HG02642 (cell line): Measurements from ENCODE around the gene APLN.

Experiments
- ATAC-seq: cut with Tn5 transposase; IDR thresholded peaks from one replicate; pipeline ENCODE4 v1.9.1; 2021; ENCODE audit warnings: mild to moderate bottlenecking; ENCODE audit not compliant: unreplicated experiment, poor library complexity

APLN gene, protein sequence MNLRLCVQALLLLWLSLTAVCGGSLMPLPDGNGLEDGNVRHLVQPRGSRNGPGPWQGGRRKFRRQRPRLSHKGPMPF

DNA sequence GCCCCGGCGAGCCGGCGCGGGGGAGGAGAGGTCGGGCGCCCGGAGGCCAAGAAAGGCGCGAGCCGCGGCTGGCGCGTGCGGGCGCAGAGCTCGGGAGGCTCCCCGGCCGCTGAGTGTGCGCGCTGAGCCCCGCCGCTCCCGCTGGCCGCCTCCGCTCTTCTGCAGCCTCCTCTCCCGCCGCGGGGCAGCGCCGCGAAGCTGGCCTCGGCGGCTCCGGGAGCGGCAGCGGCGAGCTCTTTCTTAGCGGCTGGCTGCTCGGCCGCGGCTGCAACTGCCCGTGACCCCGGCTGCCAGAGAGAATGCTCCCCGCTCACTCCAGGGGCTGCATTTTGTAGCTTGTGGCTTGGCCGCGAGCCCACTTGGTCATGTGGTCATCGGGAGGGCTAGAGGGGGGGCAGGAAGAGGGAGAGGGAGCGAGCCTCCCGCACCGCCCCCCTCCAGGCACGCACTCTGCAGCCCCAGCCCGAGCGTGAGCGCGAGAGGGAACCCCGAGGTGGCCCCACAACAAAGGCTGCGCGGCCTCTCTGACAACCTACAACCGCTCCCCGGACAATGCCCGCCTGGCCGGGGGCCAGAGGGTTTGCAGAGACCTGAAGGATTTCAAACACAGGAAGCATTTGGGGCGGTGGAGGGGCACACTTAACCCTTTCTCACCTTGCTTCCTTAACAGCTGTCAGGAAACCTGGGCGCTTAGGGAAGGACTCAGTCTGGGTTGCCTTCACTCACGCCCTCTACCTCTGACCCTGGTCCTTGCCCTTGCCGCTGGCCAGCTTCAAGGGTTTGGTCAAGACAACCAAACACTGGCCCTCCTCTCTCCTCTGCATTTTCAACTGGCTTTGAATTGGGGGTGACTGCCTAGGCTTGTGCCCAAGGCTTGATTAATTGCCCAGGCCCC is at the start of gene APLN:
TSS of gene APLN (minus strand) at position 305 of the 895 bp plus-strand sequence. CDS start 326 bp downstream, outside the sequence.
- ATAC-seq = peak; percentile 51

DNA sequence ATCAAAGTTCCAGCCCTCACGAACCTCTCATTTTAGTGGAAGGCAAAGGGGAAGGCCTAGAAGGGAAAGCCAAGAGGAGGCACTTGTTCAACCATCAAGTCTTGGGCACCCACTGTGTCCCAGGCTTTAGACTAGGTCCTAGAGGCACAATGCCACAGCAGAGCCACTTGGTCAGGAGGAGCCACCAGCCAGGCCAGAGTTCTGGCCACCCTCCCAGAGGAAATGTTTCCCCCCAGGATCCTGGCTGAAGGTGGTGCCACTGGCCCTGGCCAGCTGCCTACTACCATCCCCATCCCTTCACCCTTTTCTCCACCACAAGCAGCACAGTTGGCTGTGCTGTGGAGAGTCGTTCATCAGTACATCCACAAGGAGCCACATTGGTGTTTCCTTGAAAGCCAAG is 49.7 kb upstream of the APLN start:
- no peak for ATAC-seq

DNA sequence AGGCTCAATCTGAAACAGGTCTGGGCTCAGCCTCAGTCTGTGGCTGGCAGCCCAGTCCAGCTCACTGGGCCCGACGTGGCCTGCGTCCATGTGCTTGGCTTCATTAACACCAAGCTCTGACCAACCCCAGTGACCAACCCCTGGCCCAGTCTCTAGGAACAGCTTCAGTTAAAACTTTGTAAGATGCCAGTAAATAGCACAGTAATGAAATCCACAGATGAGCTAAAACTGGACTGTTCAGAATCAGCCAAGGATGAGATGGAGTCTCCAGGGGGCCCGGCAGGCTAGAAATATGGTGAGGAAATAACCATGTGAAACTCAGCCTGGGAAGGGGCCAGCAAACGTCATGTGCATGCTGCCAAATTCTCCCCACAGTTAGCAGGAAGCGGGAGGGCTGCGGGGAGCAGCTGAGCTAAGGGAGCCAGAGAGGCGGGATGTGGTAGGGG is 46.9 kb upstream of the APLN start:
- ATAC-seq = no peak

DNA sequence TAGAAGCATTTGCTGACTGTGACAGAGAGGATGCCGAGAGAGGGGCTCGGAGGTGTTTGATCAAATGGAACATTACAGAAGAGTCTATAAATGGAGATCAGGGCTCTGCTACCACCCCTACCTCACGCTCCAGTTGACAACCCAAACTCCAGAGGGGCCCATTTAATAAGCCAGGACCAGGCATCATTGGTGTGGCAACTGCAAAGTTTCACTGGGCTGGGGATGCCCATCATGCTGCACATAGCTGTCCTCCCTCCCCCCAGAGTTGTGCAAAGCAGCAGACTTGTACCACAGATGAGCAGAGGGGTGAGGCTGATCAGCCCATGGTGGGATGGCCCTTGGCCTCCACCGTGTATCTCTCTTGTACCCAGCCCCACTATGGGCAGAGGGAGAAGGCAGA is 45.8 kb upstream of the APLN start:
- no peak for ATAC-seq

DNA sequence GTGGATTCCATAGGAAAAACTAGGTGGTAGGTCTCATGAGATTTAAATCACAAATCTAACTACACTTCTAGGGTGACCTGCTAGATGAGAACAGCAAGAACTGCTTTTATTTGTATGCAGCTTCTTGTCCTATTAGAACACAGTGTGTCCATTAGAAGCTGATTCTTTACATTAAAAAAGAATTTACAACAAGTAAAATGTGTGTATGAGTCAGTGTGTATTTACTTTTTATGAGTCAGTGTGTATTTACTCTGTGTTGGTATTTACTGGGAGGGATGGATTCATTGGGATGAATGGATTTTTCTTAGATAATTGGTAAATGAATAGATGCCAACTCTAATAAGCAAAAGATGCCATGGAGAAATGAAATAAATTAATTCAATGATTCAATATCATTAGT is 43.4 kb upstream of the APLN start:
- ATAC-seq = no peak

DNA sequence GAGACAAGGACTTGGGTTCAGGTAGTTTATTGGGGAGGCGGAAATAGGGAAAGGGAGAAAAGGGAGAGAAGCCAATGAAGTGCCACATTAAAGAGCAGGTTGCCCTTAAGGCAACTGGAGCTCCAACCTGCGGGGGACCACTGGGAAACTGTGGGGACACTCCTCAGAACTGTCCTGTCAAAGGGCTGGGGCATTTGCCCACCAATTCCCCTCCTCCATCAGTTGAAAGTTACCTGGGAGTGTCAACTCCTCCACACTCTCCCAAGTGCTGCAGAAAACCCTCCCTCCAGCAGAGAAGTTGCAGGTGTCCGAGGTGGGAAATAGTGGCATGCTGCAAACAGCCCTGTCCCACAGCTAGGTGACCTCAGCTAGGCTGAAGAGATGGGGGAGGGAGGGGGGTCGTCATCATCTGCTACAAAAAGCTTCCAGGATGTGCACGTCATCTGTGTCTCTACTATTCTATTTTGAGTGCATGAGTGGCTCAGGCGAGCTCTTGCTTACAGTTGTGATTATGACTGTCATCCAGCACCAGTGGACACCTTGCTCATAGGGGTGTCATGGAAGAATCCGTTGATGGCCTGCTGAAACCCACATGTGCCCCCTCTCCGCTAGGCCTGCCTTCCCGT is 42.6 kb upstream of the APLN start:
- ATAC-seq = no peak

DNA sequence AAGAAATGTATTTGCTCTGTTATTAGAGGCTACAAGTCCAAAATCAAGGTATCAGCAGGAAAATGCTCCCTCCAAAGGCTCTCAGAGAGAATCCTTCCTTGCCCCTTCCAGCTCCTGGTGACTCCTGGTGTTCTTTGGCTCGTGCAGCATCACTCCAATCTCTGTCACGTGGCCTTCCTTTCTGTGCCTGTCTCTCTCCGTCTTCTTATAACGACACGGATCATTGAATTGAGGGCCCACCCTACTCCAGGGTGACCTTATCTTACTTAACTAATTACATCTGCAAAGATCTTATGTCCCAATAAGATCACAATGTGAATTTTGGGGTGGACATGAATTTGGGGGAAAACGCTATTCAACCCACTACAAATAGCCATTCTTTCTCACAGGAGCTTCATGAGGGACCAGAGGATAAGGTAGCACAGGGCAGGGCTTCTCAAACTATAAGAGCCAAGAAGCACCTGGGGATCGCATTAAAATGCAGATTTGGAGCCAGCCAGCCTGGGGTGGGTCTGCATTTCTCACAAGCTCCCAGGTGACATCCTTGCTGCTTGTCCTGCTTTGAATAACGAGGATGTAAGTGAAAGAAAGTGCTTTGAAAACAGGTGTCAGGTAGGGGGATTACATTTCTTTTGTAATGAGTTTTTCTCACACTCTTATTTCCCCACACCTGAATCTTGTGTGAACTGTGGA is 41.9 kb upstream of the APLN start:
- ATAC-seq = no peak

DNA sequence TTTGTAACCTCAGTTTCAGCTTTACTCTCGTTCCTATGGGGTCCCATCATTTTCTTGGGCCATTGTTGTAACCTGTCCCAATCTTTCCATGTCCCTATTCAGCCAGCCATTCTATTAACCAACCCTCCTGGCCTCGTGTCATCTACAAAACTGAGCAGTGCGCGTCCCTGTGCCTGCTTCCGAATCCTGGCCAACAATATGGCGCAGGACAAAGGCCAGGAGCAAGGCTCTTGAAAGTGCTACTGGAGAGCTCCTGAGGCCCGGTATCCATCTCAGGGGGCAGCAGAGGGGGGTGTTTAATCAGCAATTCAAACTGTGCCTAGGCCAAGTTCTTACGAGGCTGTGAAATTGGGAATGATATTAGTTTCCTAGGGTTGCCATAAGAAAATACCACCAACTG is 41.2 kb upstream of the APLN start:
- ATAC-seq = no peak

DNA sequence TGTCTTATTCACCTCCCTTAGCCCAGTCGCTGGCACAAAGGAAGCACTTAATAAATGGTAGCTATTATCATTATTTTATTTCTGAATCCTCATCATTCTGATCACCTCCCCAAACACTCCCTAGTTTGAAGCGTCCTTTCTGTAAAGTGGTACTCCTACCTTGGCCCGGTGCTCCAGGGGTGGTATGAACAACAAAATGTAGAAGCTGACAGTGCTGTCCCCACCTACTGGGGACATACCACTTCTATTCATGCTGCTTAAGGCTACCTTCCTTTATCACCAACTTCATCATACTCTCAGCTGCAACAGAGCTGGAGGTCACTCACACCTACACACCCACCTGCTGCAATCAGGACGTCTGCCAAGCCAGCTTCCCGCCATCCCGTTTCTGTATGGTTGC is 40.8 kb upstream of the APLN start:
- ATAC-seq = no peak

DNA sequence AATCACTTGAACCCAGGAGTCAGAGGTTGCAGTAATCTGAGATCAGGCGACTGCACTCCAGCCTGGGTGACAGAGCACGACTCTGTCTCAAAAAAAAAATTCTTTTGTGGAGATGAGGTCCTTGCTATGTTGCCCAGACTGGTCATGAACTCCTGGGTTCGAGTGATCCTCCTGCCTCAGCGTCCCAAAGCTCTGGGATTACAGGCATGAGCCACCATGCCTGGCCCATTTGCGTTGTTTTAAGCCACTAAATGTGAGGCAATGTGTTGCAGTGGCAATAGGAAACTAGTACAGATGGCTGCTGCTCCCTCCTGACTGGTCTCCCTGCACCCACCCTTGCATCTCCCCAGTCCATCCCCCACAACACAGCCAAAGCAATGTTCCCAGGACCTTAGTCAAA is 40.0 kb upstream of the APLN start:
- ATAC-seq = no peak

DNA sequence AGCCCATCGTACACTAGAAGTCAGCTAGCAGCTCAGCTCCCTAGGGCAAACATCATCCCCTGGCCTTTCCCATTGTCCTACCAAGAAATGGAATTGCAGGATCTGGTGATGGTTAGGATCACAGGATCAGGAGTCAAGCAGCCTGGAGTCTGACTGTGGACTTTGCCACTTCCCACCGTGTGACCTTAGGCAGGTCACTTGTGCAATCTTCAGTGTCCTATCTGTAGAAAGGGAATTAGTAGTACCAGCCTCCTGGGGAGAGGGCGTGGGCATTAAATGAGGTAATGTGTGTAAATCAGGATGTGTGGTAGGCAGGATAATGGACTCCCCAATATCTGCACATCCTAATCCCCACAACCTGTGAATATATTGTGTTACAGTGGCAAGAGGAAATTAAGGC is 38.6 kb upstream of the APLN start:
- ATAC-seq = no peak

DNA sequence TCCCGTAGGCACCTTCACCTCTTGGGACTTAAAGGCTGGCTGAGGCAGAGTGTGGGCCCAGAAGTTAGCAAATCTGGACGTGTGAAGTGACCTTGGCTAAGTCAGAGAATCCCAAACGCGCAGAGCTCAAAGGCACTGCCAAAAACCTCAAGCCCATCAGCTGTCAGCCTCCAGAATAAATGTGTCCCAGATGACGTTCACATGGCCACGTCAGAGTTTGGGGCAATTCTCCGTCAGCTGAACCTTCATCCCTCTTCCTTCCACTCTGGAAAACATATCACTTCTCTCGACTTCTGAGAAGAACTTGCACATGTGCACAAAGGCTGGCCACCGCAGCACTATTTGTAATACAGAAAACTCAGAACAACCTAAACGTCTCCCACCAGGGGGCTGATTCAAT is 35.7 kb upstream of the APLN start:
- no peak for ATAC-seq

DNA sequence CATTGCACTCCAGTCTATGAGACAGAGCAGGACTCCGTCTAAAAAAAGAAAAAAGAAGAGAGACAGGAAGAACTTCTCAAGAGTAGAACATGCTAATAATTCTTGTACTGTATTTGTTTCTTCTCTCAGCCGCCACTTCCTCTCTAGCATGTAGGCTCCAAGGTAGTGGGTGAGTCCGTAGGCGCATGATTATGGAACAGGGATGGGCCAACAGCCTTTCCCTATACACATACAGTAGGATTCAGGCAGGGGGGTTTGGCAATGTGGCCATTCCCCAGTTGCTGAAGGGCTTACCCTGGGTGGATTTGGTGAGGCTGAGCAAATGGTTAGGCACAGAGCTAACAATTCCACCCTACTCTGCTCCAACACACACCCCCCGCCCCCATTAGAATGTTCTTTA is 35.0 kb upstream of the APLN start:
- no peak for ATAC-seq

DNA sequence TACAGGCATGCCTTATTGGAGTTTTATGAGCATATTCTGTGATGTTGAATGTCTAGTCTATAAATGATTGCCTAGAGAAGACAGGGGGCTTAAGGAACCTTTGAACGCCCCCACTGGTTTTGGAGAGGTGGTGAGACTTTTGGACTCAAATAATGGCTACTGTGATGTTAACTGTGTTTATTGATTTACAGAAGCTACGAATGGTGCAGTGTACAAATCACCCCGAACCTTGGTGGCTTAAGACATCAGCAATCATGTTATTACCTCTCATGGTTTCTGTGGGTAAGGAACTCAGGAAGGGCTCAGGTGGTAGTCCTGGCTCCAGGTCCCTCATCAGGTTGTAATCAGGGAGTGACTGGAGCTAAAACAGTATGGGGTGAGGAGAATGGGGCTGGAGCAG is 33.3 kb upstream of the APLN start:
- no peak for ATAC-seq

DNA sequence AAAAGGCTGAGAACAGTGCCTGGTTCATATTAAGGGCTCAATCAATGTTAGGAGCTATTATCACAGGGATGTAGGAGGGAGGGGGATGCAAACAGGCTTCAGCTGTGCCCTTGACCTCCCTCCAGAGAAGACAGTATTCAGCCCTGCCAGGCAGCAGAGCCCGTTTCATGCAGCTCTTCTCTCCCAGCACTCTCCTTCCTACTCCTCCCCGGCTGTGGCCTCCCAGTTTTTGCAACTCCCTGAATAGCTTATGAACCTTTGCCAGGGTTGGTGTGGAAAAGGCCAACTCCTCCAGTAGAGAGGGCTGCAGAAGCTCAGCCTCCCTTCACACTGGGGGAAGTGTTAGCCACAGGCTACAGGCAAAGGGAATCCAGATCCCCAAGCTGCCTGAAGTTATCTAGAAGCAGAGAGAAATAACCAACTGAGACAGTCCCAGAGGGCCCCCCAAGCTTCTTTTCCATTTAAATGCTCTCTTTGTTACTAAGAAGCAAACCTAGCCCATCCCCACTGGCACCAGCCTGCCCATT is 31.7 kb upstream of the APLN start:
- ATAC-seq = no peak

DNA sequence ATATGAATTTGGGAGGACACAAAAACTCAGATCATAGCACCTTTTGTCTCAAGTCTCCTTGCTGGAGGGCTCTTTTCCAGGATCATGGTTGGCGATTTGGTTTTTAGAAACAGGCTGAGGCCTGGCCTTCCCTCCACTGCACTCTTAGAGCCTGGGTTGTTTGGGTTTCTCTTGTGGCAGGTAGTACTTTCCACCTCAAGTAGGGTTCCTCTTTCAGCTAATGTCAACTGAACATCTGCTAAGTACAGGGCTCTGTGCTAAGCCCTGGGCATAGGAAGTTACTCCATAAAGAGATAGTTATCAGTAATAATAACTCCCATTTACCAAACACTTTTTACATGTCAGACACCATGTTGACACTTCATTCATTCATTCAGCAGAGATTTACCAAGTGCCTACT is 28.2 kb upstream of the APLN start:
- no peak for ATAC-seq

DNA sequence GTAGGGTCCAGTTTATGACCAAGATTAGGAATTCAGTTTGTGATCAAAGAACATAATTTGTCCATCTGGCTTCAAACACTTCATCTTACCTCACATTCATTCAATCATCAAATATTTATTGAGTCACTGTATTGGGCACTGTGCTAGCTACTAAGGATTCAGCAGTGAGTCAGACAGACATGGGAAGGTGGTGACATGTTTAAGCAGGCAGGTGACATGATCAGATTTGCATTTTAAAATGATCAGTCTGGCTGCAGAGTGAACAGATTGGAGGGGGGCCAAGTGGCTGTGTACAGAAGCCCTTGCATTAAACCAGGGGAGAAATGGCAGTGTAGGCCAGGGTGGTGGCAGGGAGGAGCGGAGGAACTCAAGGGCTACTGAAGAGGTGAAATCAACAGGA is 25.1 kb upstream of the APLN start:
- no peak for ATAC-seq

DNA sequence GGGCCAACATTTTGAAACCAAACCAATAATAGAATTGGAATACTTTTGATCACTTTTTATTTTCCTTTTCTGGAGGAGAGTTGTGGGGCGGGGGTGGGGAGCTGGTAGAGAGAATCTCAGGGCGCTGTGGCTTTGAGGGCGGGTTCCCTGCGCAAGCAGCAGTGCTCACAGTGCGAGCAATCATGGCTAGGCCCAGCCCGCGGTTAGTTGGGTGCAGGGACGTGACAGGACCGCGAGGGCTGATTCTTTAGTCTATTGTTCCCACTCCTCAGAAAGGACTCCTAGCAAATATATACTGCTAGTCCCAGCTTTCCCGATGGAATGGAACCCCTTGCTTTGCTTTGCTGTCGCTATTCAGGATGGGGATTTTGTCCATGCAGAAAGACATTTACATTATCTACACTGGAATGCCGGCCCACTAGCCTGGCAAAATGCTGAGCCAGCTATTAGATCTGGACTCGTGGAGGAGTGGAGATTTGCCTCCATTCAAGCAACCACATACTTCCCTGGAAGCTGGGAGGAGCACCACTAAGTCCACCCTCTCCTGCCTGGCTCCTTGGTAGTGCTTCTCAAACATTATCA is 23.9 kb upstream of the APLN start:
- peak; percentile 39 for ATAC-seq

DNA sequence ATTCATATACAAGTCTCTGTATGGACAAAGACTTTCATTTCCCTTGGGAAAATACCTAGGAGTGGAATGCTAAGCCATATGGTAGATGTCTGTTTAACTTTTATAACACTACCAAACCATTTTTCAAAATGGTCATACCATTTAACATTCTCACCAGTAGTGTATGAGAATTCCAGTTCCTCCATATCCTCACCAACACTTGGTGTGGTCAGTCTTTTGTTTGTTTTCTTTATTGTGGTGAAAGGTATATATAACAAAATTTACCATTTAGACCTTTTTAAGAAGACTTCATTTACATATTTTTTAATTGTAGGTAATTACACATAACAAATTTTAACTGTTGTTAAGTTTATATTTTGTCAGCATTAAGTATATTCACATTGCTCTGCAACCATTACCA is 12.7 kb upstream of the APLN start:
- ATAC-seq = no peak

DNA sequence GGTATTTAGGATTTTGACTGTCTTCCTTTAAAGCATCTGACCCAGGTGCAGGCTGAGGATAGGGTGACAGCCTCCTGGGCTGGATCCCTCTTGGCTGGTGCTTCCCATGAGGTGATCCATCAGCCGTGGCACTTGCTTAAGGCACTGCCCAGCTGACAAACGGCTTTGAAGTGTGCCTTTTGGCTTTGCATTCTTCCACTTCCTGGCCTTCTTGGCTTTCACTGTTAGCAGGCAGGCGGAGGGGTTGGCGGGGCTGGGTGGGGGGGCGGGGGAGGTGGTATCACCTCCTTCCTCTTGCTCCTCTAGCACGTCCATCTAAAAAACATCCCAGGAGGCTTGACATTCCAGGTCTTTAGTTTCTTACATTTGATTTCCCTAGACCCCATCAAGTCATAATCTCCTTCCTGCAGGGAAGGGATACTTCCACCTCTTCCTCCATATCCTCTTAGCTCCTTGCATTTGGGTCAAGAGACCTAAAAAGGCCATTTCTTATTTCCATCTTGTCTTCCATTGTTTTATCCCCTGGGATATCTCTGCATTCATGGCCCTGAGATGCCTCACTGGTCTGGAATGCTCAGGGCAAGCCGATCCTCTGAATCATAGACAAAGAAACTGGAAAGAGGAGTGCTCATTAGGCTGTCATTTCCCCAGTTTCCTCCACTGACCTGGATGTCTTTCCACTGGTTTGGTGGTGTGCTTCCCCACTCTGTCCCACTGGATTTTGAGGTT is 11.3 kb upstream of the APLN start:
- no peak for ATAC-seq
